Esophagus mucosa (tissue), 1 donor: ENCODE data around the gene UBR3. TPM values are rescaled to one million over a fixed set of nuclear protein-coding genes. Genes with fewer than 3 reads are reported as not detected.

ENCODE experiments used
- ATAC-seq: fragments of 200-7000 bp; cut with Tn5 transposase; one replicate; pipeline ENCODE4 v1.9.1; 2020
- total RNA-seq: library from RNA; stranded (reverse); gene quantifications from one replicate; pipeline ENCODE4 v1.2.4, GENCODE V29; 2023
- donor health status: DM: yes; HTN: yes; CAD: no.

Gene UBR3
- total RNA-seq, 1 donor from 2014 or later: 23.8 TPM

GRCh38 chr2:170063456-170064235, 236.4 kb downstream of the UBR3 start:
- no peak for ATAC-seq

GRCh38 chr2:170070778-170071177, 243.5 kb downstream of the UBR3 start:
- no peak for ATAC-seq

GRCh38 chr2:170073288-170073687, 246.0 kb downstream of the UBR3 start:
- no peak for ATAC-seq

- ATAC-seq: no peak
Observed at GRCh38 chr2:170076189-170076588, 248.9 kb downstream of the UBR3 start.

GRCh38 chr2:170077830-170078569, 250.7 kb downstream of the UBR3 start:
- no peak for ATAC-seq

GRCh38 chr2:170084820-170085491, 257.7 kb downstream of the UBR3 start:
- no peak for ATAC-seq

GRCh38 chr2:170086117-170086688, 258.9 kb downstream of the UBR3 start:
- no peak for ATAC-seq

- ATAC-seq: no peak
Observed at GRCh38 chr2:170086751-170087412, 259.6 kb downstream of the UBR3 start.

- ATAC-seq: no peak
Observed at GRCh38 chr2:170087413-170087793, 260.1 kb downstream of the UBR3 start.

GRCh38 chr2:170088776-170089175, 261.5 kb downstream of the UBR3 start:
- ATAC-seq: peak; percentile 26

GRCh38 chr2:170090229-170090628, 263.0 kb downstream of the UBR3 start:
- ATAC-seq: no peak

- ATAC-seq: no peak
Observed at GRCh38 chr2:170091436-170091835, 264.2 kb downstream of the UBR3 start.

- no peak for ATAC-seq
Observed at GRCh38 chr2:170092436-170093060, 265.3 kb downstream of the UBR3 start.

GRCh38 chr2:170095380-170095779, 268.1 kb downstream of the UBR3 start:
- ATAC-seq: no peak

- no peak for ATAC-seq
Observed at GRCh38 chr2:170098626-170099312, 271.5 kb downstream of the UBR3 start.

GRCh38 chr2:170101789-170102188, 274.5 kb downstream of the UBR3 start:
- ATAC-seq: no peak

GRCh38 chr2:170106102-170106840, 279.0 kb downstream of the UBR3 start:
- no peak for ATAC-seq

- no peak for ATAC-seq
Observed at GRCh38 chr2:170113168-170113894, 286.1 kb downstream of the UBR3 start.

GRCh38 chr2:170115501-170116229, 288.4 kb downstream of the UBR3 start:
- ATAC-seq: no peak
